NCI-H460 (cell line): ENCODE results near the gene KRTAP16-1. TPM values are rescaled to one million over a fixed set of nuclear protein-coding genes. Genes with fewer than 3 reads are reported as not detected.
"Not testable (repeated sequence)": the region's sequence is repeated elsewhere in the genome, so short reads cannot be mapped to it uniquely, and the experiment has no call there.

Experiments
- DNase-seq: peaks from one replicate; pipeline ENCODE4 v3.0.0-alpha.2; 2016; ENCODE audit warnings: low read depth; ENCODE audit errors: extremely low read depth
- total RNA-seq: library from RNA; depleted of rRNA; stranded (reverse); fragments of >200 nt; shearing (Covaris generic); gene quantifications from 2 replicates; pipeline ENCODE4 v1.2.3, GENCODE V29; 2014

KRTAP16-1 gene
- total RNA-seq, 1 experiment from 2014 or later: not detected

GRCh38 chr17:41302981-41303380 lies 6.1 kb downstream of the KRTAP16-1 start:
- DNase-seq: no peak

- no peak for DNase-seq
Measured at GRCh38 chr17:41301916-41302901, 6.9 kb downstream of the KRTAP16-1 start, which contains the start of gene KRTAP29-1. TSS of gene KRTAP29-1 (minus strand) at chr17:41302851. CDS start at chr17:41302851, 0 bp downstream.

GRCh38 chr17:41301204-41301790 lies 7.8 kb downstream of the KRTAP16-1 start:
- no peak for DNase-seq

- DNase-seq: no peak
Measured at GRCh38 chr17:41298458-41299135, 10.5 kb downstream of the KRTAP16-1 start.

- no peak for DNase-seq
Measured at GRCh38 chr17:41296846-41297245, 12.3 kb downstream of the KRTAP16-1 start.

GRCh38 chr17:41294016-41294415 lies 15.1 kb downstream of the KRTAP16-1 start:
- no peak for DNase-seq

GRCh38 chr17:41287050-41287449 lies 22.1 kb downstream of the KRTAP16-1 start:
- no peak for DNase-seq

GRCh38 chr17:41284546-41284945 lies 24.6 kb downstream of the KRTAP16-1 start:
- DNase-seq: no peak

- DNase-seq: no peak
Measured at GRCh38 chr17:41284043-41284442, 25.1 kb downstream of the KRTAP16-1 start.

- no peak for DNase-seq
Measured at GRCh38 chr17:41278176-41278955, 30.7 kb downstream of the KRTAP16-1 start.

- not testable (repeated sequence) for DNase-seq
Measured at GRCh38 chr17:41275648-41276190, 33.4 kb downstream of the KRTAP16-1 start, which contains the start of gene KRTAP9-7. TSS of gene KRTAP9-7 (plus strand) at chr17:41275698. CDS start at chr17:41275698, 0 bp downstream.

GRCh38 chr17:41271858-41272257 lies 37.3 kb downstream of the KRTAP16-1 start:
- DNase-seq: no peak

GRCh38 chr17:41271323-41271722 lies 37.8 kb downstream of the KRTAP16-1 start:
- DNase-seq: not testable (repeated sequence)

GRCh38 chr17:41267711-41268110 lies 41.4 kb downstream of the KRTAP16-1 start:
- DNase-seq: no peak

- no peak for DNase-seq
Measured at GRCh38 chr17:41265078-41265477, 44.0 kb downstream of the KRTAP16-1 start, which contains the start of gene KRTAP9-6. TSS of gene KRTAP9-6 (plus strand) at chr17:41265378. CDS start at chr17:41265378, 0 bp downstream.

GRCh38 chr17:41264599-41264998 lies 44.5 kb downstream of the KRTAP16-1 start:
- DNase-seq: no peak

GRCh38 chr17:41263212-41263611 lies 45.9 kb downstream of the KRTAP16-1 start:
- DNase-seq: no peak

GRCh38 chr17:41258406-41258805 lies 50.7 kb downstream of the KRTAP16-1 start:
- no peak for DNase-seq
